Femur (tissue), 1 donor: ENCODE data around the gene E2F3.

ENCODE experiments used
- DNase-seq: peaks from one replicate; pipeline ENCODE4 v3.0.0-alpha.2; 2017

E2F3 gene

DNA sequence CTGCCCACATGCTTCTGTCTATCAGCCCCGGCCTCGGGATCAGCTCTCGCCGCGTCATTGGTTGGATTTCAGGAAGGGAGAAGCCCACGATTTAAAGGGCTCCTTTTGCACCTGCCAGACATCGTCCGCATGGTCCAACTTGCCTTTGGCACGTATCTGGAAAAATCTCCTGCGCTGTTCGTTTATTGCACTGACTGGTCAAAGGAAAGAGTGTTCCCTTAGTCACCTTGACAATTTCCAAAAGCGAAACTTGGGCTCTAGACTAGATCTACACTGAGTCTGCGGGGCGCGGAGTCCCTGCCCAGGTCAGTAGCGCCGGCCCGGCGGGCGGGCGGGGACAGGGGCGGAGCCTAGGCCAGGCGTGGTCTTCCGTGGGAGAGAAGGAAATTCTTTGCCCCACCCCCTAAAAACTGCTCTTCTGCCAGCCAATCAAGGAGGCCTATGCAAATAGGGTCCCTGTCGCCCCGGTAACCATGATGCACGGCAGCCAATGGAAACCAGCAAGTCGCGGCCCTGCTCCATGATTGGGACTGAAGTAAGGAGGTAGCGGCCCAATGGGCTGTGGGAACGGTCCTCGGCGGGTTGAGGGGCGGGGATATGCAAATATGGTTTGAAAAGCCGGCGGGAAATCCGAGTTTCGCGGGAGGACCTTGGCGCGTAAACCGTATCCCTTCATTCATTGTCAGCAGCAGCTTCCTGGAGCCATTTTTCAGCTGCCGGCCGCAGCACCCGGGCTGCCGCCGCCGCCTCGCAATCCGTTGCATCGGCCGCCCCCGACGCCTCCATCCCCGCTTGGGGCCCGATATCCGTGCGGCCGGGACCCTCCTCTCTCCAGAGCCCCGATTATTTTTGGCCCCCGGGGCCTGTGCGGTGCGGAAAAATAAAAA, at the start of gene E2F3:
Gene E2F3, plus strand, starts transcription at position 675 of the 887 bp plus-strand sequence. CDS start 354 bp downstream, outside the sequence.
- DNase-seq, result peak; percentile 100

DNA sequence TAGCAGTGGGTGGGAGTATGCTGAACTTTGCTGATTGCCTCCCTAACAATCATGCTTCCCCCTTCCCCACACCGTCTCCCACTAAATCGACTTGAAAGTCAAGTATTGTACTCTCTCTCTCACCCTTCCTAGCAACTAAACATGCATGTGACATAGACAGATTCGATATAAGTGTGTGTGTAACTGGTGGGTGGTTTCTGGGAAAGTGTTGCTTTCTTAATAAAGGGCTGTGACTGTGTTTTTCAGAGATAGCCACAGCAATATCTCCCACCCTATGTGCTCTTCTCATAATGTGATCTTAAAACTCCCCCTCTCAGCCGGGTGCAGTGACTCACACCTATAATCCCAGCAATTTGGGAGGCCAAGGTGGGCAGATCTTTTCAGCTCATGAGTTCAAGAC, 49.3 kb upstream of the E2F3 start:
- no peak for DNase-seq

DNA sequence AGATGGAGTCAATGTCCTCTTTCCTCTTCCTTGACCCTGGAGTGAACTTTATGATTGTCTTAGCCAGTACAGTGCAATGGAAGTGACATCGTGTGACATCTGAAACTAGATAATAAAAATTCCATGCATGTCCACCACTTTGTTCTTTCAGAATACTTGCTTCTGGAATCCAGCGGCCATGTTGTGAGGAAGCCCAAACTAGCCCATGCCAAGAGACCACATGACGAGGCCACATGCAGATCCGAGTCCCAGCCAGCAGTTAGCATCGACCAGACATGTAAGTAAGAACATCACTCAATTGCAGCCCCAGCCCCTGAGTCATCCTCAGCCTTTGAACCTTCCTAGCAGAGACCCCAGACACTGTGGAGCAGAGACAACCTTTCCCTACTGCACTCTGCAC, 48.5 kb upstream of the E2F3 start:
- DNase-seq, result no peak

DNA sequence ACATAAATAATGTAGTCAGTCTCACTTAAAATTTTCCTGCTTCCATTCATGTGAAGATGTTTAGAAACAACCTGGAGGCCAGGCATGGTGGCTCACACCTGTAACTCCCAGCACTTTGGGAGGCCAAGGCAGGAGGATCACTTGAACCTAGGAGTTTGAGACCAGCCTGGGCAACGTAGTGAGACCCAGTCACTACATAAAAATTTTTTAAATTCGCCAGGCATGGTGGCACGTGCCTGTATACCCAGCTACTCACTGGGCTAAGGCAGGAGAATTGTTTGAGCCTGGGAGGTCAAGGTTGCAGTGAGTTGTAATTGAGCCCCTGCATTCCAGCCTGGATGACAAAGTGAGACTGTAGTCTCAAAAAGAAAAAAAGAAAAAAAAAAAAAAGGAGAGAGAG, 47.3 kb upstream of the E2F3 start:
- no peak for DNase-seq

DNA sequence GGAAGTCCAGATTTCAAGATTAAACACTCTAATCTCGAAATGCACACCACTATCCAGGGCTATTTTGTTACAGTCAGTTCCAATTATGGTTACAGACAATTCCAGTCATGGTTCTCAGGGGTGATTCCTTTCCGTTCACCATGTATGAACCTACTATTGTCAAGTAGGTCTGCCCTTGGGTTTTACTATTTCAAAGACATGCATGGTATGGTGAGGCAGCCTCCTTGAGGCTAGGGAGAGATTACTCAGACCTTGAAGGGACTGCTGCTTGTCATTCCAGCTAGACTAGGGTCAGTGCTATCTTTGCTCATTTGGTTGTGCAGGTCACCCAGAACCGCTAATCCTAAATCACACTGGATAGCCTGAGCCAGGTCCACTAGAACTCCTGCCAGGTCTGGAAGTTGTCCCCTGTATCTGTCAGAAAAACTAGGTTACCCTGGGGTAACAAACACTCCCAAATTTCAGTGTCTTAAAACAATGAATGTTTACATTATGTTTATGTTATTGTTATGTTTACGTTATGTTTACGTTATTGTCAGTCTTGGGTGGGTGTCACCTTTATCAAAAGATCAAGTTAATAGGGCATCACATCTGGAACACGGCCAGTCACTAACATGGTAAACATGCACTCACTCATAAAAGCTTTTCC, 41.1 kb upstream of the E2F3 start:
- no peak for DNase-seq

DNA sequence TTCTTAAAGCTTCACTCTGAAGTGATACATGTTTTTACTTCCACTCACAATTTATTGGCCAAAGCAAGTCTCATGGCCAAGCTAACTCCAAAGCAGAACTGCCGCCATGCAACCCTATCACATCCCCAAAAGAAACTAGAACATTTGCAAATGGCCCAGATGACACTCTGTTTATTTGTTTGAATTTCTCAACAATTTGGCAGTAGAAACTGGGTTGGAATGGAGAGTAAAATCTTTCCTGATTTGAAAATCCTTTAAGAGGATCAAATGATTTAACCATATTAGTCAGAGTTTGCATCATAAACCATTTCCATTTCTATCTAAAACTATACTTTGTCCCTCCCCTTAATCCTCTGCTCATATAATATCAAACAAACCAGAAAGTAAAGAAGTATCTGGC, 39.1 kb upstream of the E2F3 start:
- DNase-seq, result no peak

DNA sequence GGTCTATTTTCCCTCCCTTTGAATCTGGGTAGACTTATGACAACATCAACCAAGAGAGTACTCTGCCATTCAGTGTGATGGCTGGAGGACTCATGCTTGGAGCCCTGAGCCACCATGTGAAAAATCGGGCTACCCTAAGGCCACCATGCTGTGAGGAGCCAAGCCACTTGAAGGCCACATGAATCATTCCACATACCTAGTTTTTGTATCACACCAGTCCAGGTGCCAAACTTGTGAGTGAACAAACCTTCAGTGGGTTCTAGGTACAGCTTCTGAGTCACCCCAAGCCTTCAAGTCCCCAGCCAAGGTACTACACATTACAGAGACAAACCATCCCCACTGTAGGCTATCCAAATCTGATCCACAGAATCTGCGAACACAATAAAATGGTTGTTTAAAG, 37.4 kb upstream of the E2F3 start:
- no peak for DNase-seq

DNA sequence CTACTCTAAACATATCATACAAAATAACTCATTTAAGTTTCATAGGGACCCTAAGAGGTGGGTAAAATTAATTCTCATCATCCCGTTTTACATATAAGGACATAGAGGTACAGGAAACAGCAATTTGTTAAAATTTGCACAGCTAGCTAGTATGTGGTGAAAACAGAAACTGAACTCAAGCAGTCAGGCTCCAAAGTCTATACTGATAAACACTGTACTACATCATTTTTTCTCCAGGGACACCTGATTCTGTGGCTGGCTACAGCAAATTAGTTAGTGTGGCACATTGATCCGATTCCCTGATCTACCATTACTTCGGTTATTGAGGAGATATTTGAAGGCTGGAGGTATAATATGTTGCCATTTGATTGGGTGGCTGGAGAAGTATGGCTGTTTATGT, 36.2 kb upstream of the E2F3 start:
- DNase-seq, result no peak

DNA sequence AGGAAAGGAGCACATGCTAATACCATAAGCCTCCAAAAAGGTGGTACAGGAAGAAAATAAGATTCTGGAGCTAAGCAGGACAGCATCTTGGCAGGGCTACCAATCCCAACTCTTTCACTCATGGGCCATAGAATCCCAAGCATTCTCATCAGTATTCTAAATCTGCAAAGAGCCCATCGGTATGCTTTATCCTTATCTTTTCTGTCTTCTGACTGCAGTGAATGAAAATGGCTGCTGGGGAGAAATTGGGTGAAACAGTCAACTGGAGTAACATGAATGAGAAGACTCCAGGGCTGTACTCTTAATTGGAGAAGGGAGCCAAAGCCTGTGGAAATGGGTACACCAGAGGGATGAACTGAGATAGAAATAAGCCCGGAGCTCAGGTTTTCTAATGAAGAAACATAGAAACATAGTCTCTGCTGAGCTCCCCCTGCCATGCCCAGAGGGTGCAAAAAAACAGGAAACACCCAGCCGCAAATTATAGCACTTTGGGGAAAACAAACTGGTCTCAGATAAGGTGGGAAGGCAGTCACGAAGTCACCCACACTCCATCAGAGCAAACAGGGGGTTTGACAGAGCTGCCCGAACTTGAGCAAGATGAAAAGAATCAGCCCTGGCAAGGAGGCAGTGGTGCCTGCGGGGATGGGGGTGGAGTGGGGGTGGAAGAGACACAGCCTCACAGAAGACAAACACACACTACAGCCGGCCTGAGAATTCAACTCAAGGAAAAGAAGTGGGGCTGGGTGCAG, 35.4 kb upstream of the E2F3 start:
- no peak for DNase-seq

DNA sequence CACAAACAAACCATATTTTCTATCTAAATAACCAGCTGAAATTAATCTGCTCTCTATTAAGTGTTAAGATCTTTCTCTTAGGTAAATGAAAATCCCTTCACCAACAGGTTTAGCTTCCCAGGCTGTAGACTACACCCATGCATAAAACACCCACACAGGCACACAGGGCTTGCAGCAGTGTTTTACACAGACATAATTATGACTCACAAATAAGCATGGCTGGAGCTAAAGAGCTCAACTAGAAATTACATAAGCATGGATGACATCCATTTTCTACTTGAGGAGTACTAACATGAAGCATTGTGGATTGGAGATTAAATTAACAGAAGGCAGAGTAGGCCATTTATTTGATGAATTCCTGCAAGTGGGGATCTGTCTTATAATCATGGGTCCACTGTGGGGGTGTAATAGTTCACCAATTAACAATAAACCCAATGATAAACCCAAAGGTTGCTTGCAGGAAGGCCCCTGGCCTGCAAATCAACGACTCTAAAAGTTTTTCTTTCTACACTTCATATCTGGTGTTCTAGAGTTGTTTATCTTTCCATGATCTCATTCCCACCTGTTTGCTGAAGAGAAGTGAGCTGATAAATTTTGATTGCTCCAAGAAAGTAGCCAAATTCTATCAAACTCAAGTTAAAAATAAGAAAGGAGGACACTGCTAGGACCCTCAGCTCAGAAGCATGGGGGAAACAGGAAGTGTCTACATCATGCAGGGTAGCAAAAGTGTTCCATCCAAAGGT, 33.8 kb upstream of the E2F3 start:
- no peak for DNase-seq

DNA sequence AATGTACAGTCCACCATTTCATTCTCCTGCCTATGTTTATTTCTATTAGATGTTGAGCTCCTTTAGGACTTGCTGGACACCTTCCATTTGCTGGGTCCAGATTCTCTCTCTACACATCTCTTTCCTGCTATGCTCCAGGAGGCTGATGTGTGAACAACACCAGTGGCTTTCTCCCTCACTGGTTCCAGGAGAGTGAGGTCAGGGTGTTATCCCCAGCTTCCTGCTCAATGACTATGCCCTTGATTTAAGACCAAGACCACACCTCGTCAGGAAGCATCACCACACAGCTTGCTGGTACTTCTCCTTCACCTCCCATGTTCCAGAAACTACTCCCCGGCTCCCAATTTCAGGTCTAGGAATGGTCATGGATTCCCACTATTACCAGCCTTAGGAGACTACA, 31.3 kb upstream of the E2F3 start:
- DNase-seq, result no peak

DNA sequence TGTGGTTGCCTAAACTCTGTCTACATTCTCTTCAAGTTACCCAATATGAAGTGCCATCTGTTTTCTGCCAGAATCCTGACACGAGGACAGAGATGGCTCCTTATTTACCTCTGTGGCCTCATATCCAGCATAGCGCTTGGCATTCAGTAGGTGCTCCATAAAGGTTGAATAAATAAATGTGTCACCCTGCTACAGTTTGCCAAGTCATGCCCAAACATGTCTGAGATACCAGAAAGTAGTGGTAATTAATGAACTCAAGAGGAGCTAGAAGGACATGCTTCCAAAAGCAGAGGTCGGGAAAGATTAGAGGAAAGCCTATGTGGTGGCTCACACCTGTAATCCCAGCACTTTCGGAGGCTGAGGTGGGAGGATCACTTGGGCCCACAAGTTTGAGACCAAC, 30.9 kb upstream of the E2F3 start:
- DNase-seq, result no peak

DNA sequence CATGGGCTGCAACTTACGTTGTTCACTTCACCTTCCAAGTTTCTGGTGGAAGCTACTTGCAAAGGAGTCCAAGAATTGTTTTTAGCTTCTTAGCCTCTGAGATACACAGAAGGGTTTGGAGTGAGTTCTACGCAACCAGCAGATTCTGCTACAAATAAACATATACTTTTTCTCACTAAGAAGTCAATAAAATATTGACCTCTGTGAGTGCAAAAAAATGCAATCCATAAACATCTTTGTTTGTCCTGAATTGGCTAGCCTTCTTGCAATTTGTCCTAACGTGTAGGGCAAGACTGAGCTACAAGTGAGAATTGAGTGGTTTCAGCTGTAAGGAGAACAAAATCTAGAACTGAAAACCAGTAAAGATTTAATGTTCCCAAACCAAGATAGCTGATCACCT, 26.2 kb upstream of the E2F3 start:
- no peak for DNase-seq

DNA sequence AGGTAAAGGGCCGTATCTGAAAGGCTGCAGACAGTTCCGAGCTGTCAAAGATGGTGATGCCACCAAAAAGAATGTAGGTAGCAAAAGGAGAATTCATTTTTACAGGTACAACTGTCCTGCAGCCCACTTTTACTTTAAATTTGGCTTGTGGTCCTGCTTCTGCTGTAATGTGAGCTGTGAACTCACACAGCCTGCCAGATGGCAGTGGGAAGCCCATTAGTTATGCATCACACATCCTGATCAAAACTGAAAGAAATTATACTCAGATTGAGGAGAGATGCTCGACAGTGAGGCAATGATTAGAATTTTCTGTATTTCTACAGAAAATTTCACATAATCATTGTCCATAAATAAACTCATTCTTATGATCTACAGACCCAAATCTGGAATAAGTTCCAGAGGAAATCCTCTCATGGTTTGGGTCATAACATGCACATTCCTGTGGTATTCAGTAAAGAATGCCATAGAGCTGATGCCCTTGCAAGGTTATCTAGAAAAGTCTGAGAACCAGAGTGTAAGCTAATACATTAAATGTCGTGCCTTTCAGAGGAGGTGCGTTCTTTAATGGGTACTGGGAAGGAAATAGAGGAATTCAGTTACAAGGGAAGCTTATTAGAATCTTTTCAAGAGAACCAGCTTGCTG, 23.9 kb upstream of the E2F3 start:
- DNase-seq, result no peak

DNA sequence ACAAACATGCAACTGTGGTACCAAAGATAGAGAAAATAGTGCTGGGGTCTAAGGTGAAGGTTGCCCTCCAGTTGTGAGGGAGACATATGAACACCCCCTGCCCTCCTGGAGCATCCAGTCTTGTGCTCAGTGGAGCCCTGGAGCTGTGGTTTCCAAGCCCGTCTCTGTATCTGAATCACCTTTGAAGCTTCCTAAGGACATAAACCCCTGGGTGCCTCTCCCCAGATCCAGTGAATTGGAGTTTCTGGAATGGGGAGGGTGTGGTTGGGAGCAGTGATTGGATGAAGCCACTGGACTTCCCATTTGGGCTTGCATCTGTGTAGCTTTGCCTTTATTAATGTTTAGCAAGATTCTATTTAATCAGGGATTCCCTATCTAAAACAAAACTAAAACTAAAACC, 22.4 kb upstream of the E2F3 start:
- DNase-seq, result no peak

DNA sequence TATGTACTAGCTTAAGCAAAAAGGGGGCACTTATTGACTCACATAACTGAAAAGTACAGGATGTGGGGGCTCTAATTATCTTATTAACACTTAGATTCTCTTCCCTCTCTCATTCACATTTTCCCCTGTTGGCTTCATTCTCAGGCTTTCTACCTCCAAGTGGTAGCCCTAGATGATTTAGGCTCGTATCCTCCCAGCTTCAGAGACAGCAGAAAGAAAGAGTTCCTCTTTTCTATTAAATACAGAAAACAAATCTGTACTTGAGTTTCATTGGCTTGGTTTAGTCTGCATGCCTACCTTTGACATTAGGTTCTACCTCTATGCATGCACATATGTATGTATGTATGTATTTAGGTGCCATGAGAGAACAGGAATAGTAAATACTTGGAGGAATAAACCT, 15.5 kb upstream of the E2F3 start:
- DNase-seq, result no peak

DNA sequence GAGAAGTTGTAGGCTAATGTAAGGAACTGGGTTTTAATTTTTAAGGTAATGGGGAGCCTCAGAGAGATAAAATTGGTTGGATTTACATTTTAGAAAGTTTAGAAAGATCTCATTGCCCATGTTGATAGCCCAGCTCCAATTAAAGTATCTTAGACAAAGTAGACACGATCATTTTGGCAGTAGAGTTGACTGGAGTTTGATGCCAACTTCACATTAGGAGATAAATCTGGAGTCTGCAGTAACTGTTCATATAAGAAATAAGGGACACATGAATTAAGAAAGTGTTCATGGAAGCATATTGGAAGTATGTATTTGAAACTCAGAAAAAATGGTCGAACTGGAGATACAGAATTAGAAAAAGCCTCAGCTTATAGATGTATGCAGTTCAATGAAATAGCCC, 12.6 kb upstream of the E2F3 start:
- no peak for DNase-seq

DNA sequence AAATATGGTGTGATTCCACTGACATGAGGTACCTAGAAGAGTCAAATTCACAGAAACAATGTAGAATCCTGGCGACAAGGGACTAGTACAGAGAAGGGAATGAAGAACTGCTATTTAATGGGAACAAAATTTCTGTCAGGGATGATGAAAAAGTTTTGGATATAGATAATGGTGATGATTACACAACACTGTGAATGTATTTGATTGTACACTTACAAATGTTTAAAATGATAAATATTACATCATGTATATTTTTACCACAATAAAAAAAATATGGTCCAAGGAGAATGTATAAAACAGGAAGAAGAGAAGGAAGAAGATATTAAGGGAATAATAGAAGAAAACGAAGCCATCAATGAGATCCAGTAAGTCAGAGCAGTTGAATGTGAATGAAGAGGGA, 8.4 kb upstream of the E2F3 start:
- no peak for DNase-seq

DNA sequence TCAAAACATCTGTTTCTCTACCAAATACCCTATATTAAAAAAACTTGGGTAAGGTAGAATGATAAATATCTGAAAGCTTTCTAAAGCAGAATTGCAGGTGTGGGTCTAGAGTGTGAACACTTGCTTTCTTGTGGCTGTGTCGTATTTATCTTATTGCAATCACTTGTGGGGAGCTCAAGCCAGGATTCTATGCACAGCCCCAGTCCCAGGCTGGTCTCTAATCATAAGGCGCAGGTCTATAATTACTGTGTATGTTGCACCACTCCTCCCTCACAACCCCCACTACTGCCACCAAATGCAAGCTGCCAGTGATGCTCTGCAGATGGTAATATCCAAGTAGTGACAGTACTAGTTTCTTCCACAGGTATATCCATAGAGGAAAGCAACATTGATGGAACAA, 2.2 kb upstream of the E2F3 start:
- DNase-seq, result no peak

DNA sequence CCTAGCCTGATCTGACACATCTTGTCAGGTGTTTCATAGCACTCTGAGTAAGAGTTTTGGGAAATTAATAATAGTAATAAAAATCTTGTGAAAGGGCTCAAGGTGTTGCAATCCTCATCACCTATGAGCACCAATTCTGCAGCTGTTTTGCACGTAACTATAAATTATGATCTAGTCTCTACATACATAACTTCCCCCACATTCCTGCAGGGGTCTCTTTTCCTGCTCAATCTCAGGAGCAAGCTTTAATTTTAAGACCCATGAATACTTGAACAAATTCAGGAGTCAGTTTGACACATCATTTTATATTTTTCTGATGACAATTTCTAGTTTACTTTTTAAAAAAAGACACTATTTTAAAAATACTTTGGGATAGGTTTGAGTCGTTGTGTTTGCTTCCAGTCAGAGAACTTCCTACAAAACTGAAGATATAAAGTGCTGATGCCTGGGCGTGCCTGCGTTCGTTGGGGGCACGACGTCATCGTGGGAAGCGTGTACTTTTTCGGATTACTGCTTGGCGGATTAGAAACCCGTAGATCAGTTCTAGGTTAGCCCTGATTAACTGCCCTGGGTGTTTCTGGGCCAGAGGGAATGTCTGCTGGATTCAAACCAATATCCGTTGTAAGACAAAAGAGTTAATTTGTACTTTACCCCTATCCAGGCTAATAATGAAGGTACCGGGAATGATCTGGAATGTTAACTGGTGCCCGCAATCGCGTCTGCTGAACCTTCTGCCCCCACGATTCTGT, 1.0 kb upstream of the E2F3 start:
- DNase-seq, result no peak

DNA sequence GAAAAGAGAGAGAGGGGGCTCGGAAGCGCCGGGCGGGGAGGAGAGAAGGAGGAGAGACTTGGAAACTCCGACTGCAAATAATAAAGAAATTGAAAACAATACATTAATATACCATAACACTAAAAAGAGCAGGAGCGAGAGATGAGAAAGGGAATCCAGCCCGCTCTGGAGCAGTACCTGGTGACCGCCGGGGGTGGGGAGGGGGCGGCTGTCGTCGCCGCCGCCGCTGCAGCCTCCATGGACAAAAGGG, 338 bp downstream of the E2F3 start:
- no peak for DNase-seq
